ENCODE measurements around the gene RNASEH1. TPM values are rescaled to one million over a fixed set of nuclear protein-coding genes. Genes with fewer than 3 reads are reported as not detected.
"Not testable (repeated sequence)": the region's sequence is repeated elsewhere in the genome, so short reads cannot be mapped to it uniquely, and the experiment has no call there.

The RNASEH1 gene
- polyA plus RNA-seq, 10 donors = 15.9 to 20.7 (median 18.6) TPM

DNA sequence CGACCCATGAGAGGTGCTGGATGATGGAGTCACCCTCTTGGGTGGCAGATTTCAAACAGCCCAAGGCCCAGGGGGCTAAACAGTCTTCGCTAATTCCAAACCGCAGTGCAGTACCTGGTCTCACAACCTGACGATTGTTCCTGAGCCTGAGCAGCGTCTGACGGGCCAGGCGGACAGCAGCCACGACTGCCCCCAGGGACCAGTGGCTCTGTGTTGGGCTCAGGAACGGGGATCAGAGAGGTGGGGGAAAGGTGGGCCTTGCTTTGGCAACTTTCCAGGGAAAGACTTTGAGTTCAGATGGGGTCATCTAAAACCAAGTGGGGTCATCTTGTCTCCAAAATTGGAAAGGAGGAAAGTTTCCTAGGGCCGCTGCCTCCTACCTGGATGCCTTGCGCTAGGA is 37.3 kb upstream of the RNASEH1 start:
- DNase-seq = no peak

DNA sequence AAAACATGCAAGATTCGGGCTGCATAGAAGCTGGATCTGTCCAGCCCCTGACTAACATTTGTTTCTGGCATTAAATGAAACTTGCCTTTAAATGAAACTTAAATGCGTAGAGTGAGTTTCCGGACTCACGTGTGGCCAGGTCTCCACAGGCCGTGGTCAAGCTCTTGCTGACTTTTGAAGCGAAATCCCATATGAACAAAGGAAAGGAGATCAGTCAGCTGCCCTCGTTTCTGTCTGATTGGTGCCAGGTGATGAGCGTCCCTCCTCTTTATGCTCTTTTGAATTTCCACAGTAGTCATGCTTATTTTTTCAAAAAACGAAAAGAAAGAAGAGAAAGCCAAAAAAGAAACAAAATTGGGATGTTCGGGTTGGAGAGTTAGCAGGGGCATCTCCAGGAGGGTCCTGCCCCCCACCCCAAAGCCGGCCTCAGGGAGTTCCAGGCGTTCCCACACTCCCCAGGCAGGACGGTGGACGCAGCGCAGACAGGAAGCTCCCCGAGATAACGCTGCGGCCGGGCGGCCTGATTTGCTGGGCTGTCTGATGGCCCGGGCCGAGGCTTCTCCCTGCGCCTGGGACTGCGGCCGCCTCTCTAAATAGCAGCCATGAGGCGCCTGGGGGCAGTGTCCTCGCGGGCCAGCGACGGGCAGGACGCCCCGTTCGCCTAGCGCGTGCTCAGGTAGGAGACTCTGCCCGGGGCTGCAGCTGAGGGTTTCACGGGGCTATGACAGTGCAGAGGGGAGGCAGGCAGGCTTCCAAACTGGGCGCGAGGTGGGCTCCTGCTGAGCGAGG is 36.6 kb upstream of the RNASEH1 start, which contains the start of gene COLEC11:
TSS of gene COLEC11 (plus strand) at position 620 of the 789 bp plus-strand sequence. CDS start 9,229 bp downstream, outside the sequence.
- peak in 2 of 3 donors; percentile 22 to 42 for DNase-seq

DNA sequence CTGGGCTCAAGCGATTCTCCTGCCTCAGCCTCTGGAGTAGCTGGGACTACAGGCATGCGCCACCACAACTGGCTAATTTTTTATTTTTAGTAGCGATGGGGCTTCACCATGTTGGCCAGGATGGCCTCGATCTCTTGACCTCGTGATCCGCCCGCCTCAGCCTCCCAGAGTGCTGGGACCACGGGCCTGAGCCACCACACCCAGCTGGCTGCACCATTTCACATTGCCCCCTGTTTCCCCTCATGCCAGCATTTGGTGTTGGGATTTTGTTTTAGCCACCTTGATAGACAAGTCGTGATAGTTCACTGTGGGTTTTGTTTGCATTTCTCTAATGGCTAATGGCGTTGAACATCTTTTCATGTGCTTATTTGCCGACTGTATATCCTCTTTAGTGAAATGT is 31.0 kb upstream of the RNASEH1 start:
- DNase-seq = no peak

DNA sequence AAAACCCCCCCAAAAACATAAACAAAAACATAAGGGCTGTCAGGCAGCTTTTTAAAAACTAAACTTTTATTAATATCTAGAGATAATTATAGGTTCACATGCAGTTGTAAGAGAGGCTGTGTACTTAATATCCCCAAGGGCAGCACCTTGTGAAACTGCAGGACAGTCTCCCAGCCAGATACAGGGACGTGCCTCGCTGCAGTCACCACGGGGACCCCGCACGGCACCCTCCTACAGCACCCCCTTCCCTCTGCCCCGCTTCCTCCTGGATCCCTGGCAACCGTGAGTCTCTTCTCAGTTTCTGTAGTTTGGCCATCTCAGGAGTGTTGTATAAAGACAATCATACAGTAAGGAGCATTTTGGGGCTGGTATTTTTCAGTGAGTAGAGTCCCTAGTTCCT is 30.0 kb upstream of the RNASEH1 start:
- no peak for DNase-seq

DNA sequence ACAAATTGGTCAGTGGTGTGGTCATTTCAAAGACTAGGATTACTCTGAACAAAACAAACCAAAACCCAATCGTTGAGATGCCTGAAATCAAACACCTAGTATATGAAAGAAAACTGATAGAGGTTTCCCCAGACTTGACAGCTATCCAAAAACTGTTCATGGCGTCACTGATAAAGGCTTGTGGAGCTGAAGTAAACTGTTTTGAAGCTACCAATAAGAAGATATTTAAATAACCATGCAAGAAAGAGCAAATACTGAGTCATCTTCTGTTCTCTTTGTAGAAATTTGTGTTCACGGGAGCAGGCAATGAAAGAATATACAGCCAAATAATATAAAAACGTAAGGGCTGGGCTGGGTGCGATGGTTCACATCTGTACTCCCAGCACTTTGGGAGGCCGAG is 29.3 kb upstream of the RNASEH1 start:
- DNase-seq = no peak

DNA sequence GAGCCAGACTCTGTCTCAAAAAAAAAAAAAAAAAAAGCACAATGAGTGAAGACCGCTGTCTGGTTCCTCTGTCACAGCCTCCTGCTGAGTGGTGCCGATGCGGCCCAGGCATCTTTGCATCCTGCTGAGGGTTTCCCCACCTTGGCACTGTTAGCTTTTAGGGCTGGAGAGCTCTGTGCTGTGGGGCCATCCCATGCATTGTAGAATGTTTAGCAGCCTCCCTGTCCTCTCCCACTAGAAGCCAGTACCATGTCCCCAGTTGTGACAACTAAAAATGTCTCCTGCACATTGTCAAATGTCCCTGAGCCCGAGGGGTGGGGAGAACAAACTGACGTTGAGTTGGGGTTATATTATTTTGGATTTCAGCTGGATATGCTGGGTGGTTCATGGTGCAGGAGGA is 28.9 kb upstream of the RNASEH1 start:
- DNase-seq = no peak

DNA sequence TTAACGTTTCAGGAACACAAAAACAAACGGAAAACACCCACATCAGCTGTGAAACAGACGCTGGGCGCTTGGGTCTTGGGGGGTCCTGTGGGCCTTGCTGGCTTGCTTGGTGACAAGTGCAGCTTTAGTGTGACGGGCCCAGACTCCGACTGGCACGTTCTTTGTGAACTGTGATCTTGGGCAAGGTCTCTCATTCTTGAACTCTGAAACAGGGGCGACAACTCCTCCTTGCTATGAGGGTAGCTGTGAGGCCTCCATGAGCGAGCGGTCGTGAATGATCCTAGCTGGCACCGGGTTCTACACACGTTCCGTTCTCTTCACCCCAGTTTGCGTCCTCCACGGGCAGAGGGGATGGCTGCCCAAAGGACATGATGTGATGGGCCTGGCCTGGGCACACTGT is 28.1 kb upstream of the RNASEH1 start:
- DNase-seq = no peak

DNA sequence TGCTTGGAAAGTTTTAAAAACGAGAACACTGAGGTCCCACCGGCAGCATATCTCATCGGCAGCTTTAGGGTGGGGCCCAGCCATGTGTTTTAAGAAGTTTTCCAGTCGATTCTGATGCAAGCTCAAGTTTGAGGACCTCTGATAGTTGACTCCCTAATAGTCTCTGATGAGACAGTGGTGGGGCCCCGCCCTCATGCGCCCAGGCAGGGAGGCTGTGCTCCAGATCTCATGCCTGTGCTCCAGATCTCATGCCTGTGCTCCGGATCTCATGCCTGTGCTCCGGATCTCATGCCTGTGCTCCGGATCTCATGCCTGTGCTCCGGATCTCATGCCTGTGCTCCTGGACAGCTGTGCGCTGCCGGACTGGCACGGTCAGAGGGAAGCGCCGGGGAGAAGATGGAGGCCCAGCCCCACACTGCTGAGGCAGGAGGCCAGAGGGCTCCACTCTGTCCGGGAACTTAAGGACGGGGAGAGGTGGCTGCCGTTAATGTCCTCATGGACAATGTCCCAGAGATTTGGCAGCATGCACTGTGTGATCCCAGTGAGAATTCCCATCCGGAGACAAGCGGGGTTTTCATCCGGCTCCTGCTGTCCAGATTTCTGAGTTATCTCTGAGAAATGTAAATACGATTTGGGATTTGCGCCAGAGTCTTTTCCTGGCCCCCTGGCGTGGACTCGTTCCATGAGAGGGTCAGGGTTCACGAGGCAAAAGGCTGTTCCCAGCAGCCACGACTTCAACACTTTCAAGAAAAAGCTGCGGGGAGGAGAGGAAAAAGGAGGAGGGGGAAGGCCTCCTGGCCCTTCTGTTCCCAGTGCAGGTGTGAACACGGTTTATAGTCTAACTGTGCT is 27.4 kb upstream of the RNASEH1 start:
- peak; percentile 43 to 85 (median 72) for DNase-seq

DNA sequence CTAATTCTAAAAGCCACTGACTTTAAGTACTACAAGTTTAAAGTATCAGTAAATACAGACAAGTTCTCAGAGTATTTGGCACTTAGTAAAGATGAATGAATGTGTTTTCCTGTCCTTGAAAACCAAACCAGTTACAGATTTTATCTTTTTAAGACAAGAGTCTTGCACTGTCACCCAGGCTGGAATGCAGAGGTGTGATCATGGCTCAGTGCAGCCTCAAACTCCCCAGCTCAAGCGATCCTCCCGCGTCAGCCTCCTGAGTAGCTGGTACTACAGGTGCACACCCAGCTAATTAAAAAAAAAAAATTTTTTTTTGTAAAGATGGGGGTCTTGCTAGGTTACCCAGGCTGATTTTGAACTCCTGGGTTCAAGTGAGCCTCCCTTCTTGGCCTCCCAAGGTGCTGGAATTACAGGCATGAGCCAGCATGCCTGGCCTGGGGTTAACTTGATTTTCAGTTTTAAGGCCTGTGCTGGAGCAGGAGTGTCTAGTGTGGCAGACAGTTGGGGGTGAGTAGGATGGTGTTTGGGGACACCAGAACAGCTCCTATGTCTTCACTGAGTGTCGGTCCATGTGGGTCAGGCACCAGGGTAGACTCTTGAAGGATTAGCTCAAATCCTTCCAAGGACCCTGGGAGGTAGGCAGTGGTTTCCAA is 26.6 kb upstream of the RNASEH1 start:
- no peak for DNase-seq

DNA sequence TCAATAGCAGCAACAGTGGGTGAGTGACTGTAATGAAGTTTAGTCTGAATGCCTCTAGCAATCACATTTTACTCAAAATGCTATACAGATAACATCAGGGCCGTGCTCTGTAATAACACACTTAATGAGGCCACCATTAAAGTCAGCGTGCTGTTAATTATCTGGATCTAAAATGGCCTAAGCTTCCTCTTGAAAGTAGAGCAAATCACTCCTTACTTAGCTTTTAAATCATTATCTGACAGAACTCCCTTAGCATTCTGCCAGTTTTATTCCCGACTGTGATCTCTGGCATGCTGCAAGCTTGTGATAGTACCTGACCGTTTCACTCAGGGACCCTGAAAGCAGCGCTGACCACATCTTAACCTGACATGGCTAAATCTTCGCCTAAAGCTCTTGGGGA is 25.9 kb upstream of the RNASEH1 start:
- DNase-seq = no peak

DNA sequence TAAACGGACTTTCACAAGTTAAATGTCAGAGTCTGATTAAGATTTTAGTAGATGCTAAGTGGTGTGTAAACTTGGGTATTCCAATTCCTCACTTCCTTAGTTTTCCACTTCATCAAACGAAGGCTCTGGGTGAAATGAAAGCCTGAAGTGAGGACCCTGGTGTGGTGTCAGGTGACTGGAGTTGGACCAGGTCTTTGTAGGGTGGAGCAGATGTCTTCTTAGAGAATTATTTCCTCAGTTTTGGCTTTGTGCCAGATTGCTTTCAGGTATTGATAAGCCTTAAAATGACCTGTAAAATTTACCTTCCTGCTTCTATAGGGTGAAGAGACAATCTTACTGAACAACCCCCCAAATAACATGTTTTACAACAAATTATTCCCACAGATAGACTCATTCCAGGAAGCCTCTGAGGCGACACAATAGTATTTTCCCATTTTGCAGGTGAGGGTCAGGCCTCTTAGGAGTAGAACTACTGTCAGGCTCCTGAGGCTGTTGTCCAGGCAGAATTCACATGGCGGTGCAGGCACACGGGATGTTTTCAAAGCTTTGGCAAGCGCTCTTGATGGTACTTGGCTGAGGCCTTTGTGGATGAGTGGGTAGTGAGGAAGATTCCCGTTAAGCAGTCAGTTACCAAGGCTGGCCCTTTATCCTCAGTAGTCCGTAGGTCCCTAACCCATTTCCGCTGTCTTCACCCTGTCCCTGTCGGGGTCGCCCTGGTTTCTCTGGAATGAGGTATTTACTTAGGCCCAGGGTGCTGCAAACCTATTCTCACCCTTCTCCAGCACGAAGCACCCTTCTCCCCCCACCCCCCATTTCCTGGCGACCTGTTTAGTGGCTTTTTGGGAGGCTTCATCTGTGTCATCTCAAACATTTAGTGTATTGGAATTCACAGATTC is 23.5 kb upstream of the RNASEH1 start:
- no peak for DNase-seq

DNA sequence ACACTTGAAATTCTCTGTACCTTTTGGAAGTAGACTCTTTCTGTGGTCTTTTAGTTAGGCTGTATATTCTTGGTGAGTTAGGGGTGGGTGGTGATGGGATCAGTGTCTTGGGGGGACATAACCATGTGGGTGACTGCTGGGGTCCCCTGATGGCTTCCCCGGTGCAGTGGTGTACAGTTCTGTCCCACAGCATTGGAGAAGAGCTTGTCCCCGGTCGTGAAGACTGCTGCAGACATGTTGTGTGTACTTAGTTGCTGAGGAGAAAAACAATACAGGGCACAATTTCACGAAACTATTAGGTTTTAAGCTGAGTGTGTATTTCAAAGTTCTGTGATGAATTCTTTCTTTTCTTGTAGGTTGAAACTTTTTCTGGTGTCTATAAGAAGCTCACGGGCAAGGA is 22.3 kb upstream of the RNASEH1 start:
- DNase-seq = no peak

DNA sequence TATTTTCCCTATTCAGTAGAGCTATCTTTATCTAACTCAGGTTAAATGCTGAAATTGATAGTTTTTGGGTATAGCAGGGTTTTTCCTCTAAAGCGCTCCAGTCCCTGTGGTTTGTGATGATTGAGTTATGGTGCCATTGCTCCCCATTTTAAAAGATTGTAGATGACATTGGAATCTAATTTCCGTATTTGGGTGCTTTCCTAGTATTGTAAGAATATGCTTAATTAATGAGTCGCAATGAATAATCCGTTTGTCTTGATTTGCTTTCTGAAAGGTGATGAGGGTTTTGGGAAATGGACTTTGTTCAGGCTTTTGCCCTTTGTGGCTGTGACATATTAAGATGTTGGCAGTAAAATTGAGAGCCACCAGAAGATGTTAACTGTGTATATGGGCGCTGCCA is 20.9 kb upstream of the RNASEH1 start:
- no peak for DNase-seq

DNA sequence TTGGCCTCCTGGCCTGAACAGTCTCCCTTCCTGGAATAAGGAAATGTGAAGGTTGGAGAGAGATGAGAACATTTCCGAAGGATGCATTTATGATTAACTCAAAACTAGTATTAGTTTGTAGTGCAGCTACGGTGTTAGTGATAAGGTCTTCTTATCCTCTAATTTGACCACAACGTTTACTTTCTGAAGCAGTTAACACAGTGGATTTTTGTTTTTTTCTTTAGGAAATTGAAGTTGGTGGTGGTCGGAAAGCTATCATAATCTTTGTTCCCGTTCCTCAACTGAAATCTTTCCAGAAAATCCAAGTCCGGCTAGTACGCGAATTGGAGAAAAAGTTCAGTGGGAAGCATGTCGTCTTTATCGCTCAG is 18.1 kb upstream of the RNASEH1 start:
- not testable (repeated sequence) for DNase-seq

DNA sequence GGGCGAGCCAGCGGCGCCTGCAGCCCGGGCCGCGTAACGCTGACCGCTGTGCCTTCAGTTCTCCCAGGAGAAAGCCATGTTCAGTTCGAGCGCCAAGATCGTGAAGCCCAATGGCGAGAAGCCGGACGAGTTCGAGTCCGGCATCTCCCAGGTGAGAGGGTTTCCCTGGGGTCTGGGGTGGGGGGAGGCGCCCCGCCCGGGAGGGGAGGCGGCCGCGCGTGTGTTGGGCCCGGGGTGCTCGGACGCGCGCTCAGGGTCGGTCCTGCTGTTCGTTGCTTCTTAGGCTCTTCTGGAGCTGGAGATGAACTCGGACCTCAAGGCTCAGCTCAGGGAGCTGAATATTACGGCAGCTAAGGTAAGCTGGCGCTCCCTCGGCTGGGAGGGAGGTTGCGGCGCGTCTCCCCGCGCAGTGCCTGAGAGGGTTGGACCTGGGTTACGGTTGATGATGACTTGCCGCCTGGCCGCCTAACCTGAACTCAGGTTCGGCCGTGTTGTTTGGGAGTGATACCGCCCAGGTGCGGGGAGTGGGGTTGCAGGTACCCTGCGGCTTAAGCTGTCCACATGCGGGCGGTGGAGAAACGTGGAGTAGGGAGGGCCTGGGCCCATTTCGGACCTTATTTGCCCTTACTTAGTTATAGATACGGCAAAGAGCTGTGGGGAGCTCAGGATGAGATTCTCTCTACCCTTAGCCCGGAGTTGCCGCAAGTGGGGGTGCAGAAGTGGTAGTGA is 17.6 kb upstream of the RNASEH1 start:
- DNase-seq = no peak

DNA sequence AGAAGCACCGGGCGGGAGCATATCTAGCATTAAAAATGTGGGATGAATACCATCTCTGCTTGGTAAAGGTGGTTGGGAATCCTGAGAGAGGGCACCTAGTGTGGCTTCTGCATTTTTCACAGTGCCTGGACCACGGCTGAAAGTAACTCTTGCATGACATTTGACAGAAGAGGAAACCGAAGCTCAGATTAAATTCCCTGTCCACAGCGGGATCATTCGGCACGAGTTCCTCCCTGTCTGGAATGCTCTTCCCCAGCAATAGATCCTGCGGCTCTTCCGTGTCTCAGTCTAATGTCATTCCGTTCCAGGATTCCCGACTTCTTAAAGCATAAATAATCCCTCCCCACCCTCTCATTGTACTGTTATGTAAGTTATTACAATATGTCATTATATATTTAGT is 16.0 kb upstream of the RNASEH1 start:
- no peak for DNase-seq

DNA sequence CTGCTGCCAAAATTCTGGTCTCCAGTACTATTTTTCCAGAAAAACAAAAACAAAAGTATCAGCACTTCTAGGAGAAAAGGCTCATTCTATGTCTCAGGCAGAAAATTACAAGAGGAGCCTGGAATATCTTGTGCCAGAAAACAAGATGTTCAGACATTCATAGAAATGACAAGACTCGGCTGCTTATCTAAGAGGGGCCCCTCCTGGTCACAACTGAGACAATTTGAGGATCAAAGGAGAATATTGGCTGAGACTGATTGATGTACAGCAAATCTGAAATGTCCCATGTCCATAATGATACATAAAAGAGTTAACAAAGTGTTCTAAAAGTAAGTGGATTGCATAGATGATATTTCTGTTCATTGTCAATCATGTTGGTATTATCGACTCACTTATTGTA is 14.5 kb upstream of the RNASEH1 start:
- DNase-seq = no peak

DNA sequence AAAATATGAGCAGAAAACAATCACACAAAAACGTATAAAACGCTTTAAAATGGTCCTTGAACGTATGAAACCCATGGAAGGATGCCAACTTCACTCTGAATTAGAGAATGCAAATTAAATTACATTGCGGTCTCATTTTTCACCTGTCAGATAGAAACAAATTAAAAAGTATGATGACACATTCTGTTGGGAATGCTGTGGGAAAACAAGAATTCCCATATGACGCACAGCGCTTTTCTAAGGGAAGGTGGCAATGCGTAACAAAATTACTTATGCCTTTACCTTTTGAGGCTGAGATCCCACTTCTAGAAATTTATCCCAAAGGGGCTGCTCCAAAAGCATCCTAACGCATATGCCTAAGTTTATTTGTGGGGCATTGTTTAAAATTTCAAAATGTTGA is 13.2 kb upstream of the RNASEH1 start:
- no peak for DNase-seq

DNA sequence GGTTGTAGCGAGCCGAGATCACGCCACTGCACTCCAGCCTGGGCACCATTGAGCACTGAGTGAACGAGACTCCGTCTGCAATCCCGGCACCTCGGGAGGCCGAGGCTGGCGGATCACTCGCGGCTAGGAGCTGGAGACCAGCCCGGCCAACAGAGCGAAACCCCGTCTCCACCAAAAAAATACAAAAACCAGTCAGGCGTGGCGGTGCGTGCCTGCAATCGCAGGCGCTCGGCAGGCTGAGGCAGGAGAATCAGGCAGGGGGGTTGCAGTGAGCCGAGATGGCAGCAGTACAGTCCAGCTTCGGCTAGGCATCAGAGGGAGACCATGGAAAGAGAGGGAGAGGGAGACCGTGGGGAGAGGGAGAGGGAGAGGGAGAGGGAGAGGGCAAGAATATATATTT is 11.5 kb upstream of the RNASEH1 start:
- not testable (repeated sequence) for DNase-seq

DNA sequence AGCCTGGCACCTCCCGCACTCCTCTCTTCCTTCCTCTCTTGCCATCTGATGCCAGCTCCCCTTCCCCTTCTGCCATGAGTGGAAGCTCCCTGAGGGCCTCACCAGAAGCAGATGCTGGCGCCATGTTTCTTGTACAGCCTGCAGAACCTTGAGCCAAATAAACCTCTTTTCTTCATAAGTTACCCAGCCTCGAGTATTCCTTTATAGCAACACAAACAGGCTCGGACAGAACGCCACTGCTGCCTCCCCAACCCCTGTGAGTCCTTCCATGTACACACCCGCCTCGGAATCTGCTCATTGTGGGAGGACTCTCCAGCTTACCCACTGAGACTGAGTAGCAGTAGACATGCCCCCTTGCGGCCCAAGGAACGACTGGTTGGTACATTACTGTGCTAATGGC is 8.7 kb upstream of the RNASEH1 start:
- DNase-seq = no peak

DNA sequence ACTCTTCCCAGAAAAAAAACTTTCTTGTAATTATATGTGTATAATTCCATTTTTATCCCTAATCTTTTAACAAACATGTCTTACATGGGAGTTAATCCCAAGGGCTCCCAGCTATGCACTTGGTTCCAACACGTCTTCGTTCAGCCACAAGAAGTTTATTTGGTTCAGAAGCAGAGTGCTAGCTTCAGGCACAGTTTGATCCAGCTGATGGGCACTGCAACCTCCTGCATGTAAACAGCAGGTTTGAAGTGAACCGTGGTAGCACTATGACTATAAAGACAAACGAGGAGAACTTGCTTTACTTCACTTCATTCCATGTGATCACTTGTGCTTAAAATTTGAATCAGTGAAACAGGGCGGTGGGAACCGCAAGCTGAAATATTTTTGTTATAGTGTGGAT is 7.0 kb upstream of the RNASEH1 start:
- no peak for DNase-seq
